Right lobe of liver (tissue), 6 donors: ENCODE measurements around the gene AFG1L. TPM values are rescaled to one million over a fixed set of nuclear protein-coding genes. Genes with fewer than 3 reads are reported as not detected.

Source experiments
- ATAC-seq, 4 donors: fragments of 200-7000 bp; cut with Tn5 transposase; one replicate each; pipeline ENCODE4 v1.9.1; 2020; ENCODE audit warnings: mild to moderate bottlenecking in 4 of 4, moderate library complexity in 4 of 4
- DNase-seq, 3 donors: peaks; one replicate each; pipeline ENCODE4 v3.0.0-alpha.2; 2020
- H3K27ac ChIP-seq, 3 donors: fragments of 200-600 bp; one replicate each; pipeline ENCODE4 v1.8.0; 2022
- H3K27me3 ChIP-seq, 2 donors: fragments of 200-600 bp; one replicate each; pipeline ENCODE4 v1.8.0; 2022
- H3K36me3 ChIP-seq, 4 donors: fragments of 200-600 bp; sonication (generic) in 1 of 4; one replicate each; pipeline versions ENCODE4 v1.5.1 to v1.8.0; 2017 to 2022; ENCODE audit warnings: control low read depth in 1 of 4
- H3K4me1 ChIP-seq, 4 donors: fragments of 200-600 bp; sonication (generic) in 1 of 4; one replicate each; pipeline versions ENCODE4 v1.5.1 to v1.8.0; 2017 to 2022; ENCODE audit warnings: control low read depth in 1 of 4
- H3K4me3 ChIP-seq, 3 donors: fragments of 200-600 bp; one replicate each; pipeline ENCODE4 v1.8.0; 2022
- H3K9me3 ChIP-seq, 4 donors: fragments of 200-600 bp; sonication (generic) in 1 of 4; one replicate each; pipeline versions ENCODE4 v1.5.1 to v1.8.0; 2017 to 2022; ENCODE audit warnings: control low read depth in 1 of 4
- POLR2A ChIP-seq: fragments of 450-650 bp; IDR thresholded peaks from one replicate; pipeline ENCODE4 v1.6.1; 2017; ENCODE audit warnings: antibody characterized with exemption, mild to moderate bottlenecking
- WGBS: methylation state at CpG from one replicate; pipeline ENCODE4 v1.1.6; 2018; ENCODE audit warnings: low coverage, low lambda C conversion rate; ENCODE audit not compliant: insufficient coverage; ENCODE audit errors: missing lambda C conversion rate; 5-methylcytosine and 5-hydroxymethylcytosine counted together
- intact Hi-C, 2 donors: fragments of 100-400 bp; cut with DNase I; formaldehyde crosslinking; loops; one replicate each; pipeline versions ENCODE4 v1.11.2 to v1.14.1; 2022
- total RNA-seq, 6 experiments: library from RNA; depleted of rRNA in 2 of 6; stranded (reverse); fragments of >200 nt in 2 of 6; fragmentation: NEBNext Ultra II Directional in 3 of 6; extraction: Animal tissue kit (Norgen Biotek cat#: 25700) in 3 of 6; gene quantifications; one replicate each; pipeline versions ENCODE4 v1.1.0 to v1.2.4, GENCODE V29; 2016 to 2023
- TF ChIP-seq, protein P1 (sequence below), 4 donors: fragments of 200-600 bp in 3 of 4; fragments of 450-650 bp in 1 of 4; IDR thresholded peaks; one replicate each; pipeline versions ENCODE4 v1.5.1 to v1.8.0; 2016 to 2022; ENCODE audit warnings: antibody characterized with exemption in 4 of 4, mild to moderate bottlenecking in 2 of 4
- donor health status: DM: no; HTN: yes; CAD: no.
- donor health status: DM: no; HTN: no; CAD: no.
- donor health status: DM: no; HTN: no; CAD: no.
- donor health status: DM: no; HTN: yes; CAD: no.
- donor health status: DM: no; HTN: yes; CAD: no.

Gene AFG1L
- total RNA-seq, 6 experiments from 2014 or later = 1.5 to 5.6 (median 4.6) TPM

DNA sequence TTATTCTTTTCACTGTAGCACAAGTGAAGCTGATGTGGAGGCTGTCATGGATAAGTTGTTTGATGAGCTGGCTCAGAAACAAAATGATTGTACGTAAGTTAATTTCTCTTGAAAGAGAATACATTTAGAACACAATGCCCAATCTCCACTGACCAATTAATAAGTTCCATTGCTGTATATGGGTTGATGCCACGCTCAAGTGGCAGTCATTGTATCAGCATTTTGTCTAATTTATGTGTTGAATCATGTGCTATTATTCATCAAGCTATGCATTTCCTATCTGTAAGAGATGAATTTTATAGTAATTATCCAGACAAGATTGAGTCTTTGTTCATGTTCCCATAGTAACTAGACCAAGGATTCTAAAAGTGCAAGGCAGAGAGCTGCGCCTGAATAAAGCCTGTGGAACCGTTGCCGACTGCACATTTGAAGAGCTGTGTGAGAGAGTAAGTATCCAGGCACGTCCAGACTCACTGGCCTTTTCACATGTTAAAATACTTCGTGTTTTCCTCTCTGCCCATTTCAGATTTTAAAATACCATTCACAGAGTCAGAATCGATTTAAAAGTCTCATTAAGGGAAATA, 182.1 kb downstream of the AFG1L start:
- TF ChIP-seq POLR2A = no peak
- TF ChIP-seq, protein P1, sequence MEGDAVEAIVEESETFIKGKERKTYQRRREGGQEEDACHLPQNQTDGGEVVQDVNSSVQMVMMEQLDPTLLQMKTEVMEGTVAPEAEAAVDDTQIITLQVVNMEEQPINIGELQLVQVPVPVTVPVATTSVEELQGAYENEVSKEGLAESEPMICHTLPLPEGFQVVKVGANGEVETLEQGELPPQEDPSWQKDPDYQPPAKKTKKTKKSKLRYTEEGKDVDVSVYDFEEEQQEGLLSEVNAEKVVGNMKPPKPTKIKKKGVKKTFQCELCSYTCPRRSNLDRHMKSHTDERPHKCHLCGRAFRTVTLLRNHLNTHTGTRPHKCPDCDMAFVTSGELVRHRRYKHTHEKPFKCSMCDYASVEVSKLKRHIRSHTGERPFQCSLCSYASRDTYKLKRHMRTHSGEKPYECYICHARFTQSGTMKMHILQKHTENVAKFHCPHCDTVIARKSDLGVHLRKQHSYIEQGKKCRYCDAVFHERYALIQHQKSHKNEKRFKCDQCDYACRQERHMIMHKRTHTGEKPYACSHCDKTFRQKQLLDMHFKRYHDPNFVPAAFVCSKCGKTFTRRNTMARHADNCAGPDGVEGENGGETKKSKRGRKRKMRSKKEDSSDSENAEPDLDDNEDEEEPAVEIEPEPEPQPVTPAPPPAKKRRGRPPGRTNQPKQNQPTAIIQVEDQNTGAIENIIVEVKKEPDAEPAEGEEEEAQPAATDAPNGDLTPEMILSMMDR (IDR thresholded peaks at IDR 0.05) = no peak
- no peaks in the 10 kb centered on the region for H3K9me3 ChIP-seq
- no peaks in the 10 kb centered on the region for H3K36me3 ChIP-seq
- H3K4me3 ChIP-seq = no peak overlapping the region
- 87% methylated on average over 8 of the region's 8 CpGs for WGBS
- H3K27me3 ChIP-seq = no peaks in the 10 kb centered on the region
- intact Hi-C loops = no loop called here
- no peaks in the 10 kb centered on the region for H3K4me1 ChIP-seq
- DNase-seq (no peak), ATAC-seq (no peak)
- H3K27ac ChIP-seq = no peak overlapping the region

DNA sequence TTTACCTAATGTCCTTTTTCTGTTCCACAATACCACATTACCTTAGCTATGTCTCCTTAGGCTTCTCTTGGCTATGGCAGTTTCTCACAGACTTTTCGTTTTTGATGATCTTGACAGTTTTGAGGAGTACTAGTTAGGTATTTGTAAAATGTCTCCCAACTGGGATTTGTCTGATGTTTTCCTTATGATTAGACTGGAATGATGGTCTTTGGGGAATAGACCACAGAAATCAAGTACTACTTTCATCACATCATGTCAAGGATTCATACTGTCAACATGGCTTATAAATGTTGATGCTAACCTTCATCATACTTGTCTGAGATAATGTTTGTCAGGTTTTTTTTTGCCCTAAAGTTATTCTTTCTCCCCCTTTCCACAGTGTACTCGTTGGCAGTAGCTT, 187.7 kb downstream of the AFG1L start:
- WGBS = 81% methylated on average over 2 of the region's 2 CpGs
- DNase-seq (no peak), ATAC-seq (no peak)
- Histone ChIP-seq H3K36me3 (no peaks in the 10 kb centered on the region), H3K4me3 (no peak overlapping the region), H3K9me3 (no peaks in the 10 kb centered on the region), H3K4me1 (no peaks in the 10 kb centered on the region), H3K27me3 (no peaks in the 10 kb centered on the region), H3K27ac (no peak overlapping the region)
- intact Hi-C loops = no loop called here
- TF ChIP-seq, protein P1 (IDR thresholded peaks at IDR 0.05) = no peak
- no peak for TF ChIP-seq POLR2A

DNA sequence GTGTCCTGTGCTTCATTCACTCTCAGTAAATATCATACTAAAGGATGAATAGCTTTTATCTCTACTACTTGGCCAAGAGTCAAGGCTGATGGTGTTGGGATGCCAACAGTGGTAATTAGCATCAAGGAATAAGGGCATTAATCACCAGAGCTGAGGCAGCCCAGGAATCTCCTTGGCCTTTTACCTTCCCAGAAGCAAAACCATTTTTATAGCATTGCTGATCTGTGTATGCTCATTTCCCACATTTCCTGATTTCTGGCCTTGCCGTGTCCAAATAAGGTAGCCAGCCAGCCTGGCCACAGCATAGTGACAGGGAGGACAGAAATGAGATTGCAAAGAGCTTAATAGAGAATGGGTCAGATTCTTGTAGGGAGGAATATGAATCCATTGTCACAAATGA, 189.2 kb downstream of the AFG1L start:
- intact Hi-C loops = no loop called here
- no peaks in the 10 kb centered on the region for H3K36me3 ChIP-seq
- no peak overlapping the region for H3K27ac ChIP-seq
- 33% methylated on average over 1 of the region's 1 CpG for WGBS
- no peaks in the 10 kb centered on the region for H3K4me1 ChIP-seq
- TF ChIP-seq POLR2A = no peak
- TF ChIP-seq, protein P1 (IDR thresholded peaks at IDR 0.05) = no peak
- no peak overlapping the region for H3K4me3 ChIP-seq
- DNase-seq = no peak
- peak in 1 of 4 donors; percentile 58 for ATAC-seq
- no peaks in the 10 kb centered on the region for H3K9me3 ChIP-seq
- no peaks in the 10 kb centered on the region for H3K27me3 ChIP-seq

DNA sequence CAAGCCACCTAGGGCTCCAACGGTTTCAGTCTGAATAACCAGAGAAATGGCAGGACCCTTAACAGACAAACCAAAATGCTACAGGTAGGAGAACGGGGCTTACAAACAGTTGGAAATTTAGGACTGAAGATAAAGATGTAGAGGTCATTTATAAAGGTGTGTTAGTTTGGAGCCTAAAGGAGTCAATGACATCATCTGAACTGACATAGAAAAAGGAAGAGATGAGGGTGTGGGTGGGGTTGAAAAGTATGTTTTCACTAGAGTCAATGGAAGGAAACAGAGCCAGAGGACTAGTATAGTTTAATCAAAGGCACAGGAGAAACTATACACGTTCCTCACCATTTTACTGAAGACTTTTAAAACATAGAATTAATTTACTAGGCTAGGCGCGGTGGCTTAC, 194.8 kb downstream of the AFG1L start:
- no peak overlapping the region for H3K27ac ChIP-seq
- H3K27me3 ChIP-seq = no peaks in the 10 kb centered on the region
- no peak overlapping the region for H3K4me3 ChIP-seq
- 96% methylated on average over 4 of the region's 5 CpGs for WGBS
- H3K9me3 ChIP-seq = no peaks in the 10 kb centered on the region
- no peak for TF ChIP-seq POLR2A
- TF ChIP-seq, protein P1 (IDR thresholded peaks at IDR 0.05) = no peak
- no peaks in the 10 kb centered on the region for H3K4me1 ChIP-seq
- no peak for DNase-seq
- no peaks in the 10 kb centered on the region for H3K36me3 ChIP-seq
- intact Hi-C loops = loop anchor here in 1 of 2 donors (5.0 kb wide), 1 partner anchor 377 kb away; no protein-coding TSS in a partner anchor
- no peak for ATAC-seq
